ENCODE data around the gene GNLY. TPM values are rescaled to one million over a fixed set of nuclear protein-coding genes. Genes with fewer than 3 reads are reported as not detected.

GNLY gene
- total RNA-seq, 4 donors from 2014 or later: 0.63 to 4.2 (median 0.98) TPM; not detected in 1

- Histone ChIP-seq H3K4me1 (peaks cover 19 to 87% (median 58%) of the 10 kb centered on the region in 4 donors), H3K27ac (peak overlapping the region; percentile 83 to 96 (median 94)), H3K9me3 (no peaks in the 10 kb centered on the region), H3K27me3 (no peaks in the 10 kb centered on the region), H3K36me3 (no peaks in the 10 kb centered on the region), H3K4me3 (peak overlapping the region in 1 of 4 donors; percentile 6)
- 12 to 24% methylated on average over 17 to 19 of the region's 19 CpGs for WGBS, 2 donors
- peak; percentile 40 to 96 for TF ChIP-seq EP300 (IDR thresholded peaks at IDR 0.05)
- TF ChIP-seq POLR2A (IDR thresholded peaks at IDR 0.05): peak in 1 of 2 donors; percentile 26
- TF ChIP-seq CTCF (IDR thresholded peaks at IDR 0.05): peak in 3 of 5 experiments; percentile 7 to 55 (median 45)
- DNase-seq (ENCODE audit: low spot score in 2 of 2): peak; percentile 72 to 75
Measured at GRCh38 chr2:85741833-85742455, 47.8 kb downstream of the GNLY start.

DNA sequence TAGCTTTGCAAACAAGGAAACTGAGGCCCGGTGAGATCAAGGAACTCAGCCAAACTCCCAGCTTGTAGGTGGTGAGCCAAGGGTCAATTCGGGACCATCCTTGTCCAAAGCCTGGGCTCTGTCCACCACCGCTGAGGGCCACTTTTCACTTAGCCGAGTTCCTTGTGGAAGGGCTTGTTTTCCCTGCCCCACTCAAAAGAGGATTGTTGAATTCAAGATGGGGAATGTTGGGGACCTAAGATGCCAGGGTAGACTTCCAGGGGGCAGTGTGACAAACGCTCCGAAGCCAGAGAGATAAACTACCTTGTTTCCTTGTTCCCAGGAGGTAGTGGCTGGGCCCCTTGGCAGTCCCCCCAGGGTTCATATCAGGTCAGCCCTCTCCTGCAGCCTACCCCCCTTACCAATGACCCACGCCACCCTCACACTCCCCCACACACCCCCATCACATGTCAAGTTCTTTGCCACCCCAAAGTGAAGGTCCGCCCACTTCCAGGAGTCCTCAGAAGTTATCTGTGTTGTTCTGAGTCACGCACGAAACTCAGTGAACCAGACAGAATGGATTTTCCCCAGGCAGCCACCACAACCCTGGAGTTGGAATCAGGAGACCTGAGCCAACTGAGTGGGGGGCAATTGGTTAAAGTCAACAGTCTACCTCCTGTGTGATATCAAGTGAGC lies 49.3 kb downstream of the GNLY start:
- DNase-seq (ENCODE audit: low spot score in 2 of 2): no peak
- WGBS, 2 donors: 51 to 52% methylated on average over 10 of the region's 10 CpGs
- no peak overlapping the region for H3K4me3 ChIP-seq
- H3K27me3 ChIP-seq: no peaks in the 10 kb centered on the region
- H3K4me1 ChIP-seq: peaks cover 19 to 89% (median 62%) of the 10 kb centered on the region in 4 donors
- H3K36me3 ChIP-seq: no peaks in the 10 kb centered on the region
- H3K9me3 ChIP-seq: no peaks in the 10 kb centered on the region
- peak overlapping the region; percentile 83 to 96 (median 94) for H3K27ac ChIP-seq
- TF ChIP-seq EP300 (IDR thresholded peaks at IDR 0.05): no peak
- TF ChIP-seq CTCF (IDR thresholded peaks at IDR 0.05): no peak
- no peak for TF ChIP-seq POLR2A (IDR thresholded peaks at IDR 0.05)

GRCh38 chr2:85744055-85744454 lies 49.9 kb downstream of the GNLY start:
- Histone ChIP-seq H3K27me3 (no peaks in the 10 kb centered on the region), H3K4me1 (peaks cover 22 to 95% (median 68%) of the 10 kb centered on the region in 4 donors), H3K9me3 (no peaks in the 10 kb centered on the region), H3K27ac (peak overlapping the region; percentile 83 to 96 (median 94)), H3K4me3 (no peak overlapping the region), H3K36me3 (no peaks in the 10 kb centered on the region)
- TF ChIP-seq POLR2A (IDR thresholded peaks at IDR 0.05): no peak
- no peak for TF ChIP-seq CTCF (IDR thresholded peaks at IDR 0.05)
- no peak for TF ChIP-seq EP300 (IDR thresholded peaks at IDR 0.05)
- no peak for DNase-seq (ENCODE audit: low spot score in 2 of 2)
- 39 to 56% methylated on average over 4 of the region's 4 CpGs for WGBS, 2 donors

DNA sequence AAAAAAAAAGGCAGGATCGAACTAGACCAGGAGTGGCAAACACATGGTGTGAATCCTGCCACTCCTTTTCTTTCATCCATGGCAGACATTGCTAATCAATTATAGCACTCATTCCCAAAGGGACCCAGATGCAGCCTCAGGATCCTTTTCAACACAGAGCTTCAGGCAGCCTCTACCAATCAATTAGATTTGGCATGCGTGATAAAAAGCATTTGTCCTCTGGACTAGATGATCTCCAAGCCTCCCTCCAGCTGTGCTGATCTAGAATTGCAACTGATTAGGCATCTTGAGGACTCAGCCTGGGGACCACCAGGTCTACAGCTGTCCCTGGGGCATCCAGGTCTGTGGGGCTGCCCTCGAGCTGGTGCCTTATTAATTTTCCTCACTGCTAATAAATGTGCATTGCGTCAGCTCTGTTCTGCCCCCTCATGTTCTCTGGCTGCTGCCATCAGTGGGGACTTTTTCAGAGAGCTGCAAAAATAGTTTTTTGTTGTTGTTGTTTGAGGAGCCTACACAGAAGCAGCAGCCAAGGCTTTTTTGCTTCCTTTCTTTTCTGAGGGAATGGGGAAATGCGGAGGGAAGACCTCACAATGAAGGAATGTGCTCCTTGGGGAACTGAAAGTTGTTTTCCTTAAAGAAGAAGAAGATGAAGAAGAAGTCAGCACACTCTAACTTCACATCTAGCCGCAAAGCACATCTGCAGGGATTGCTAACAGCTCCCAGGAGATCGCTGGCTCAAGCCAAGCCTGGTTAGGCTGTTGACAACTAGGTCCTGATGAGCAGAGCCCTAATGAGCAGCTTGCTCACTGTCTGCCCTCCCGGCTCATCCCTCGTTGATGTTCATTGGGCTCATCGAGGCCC lies 50.8 kb downstream of the GNLY start:
- Histone ChIP-seq H3K27ac (peak overlapping the region; percentile 83 to 96 (median 94)), H3K36me3 (no peaks in the 10 kb centered on the region), H3K4me1 (peaks cover 22 to 98% (median 73%) of the 10 kb centered on the region in 4 donors), H3K9me3 (no peaks in the 10 kb centered on the region), H3K4me3 (peak overlapping the region in 3 of 4 donors; percentile 15 to 26 (median 24)), H3K27me3 (no peaks in the 10 kb centered on the region)
- peak; percentile 59 to 65 for DNase-seq (ENCODE audit: low spot score in 2 of 2)
- WGBS, 2 donors: 8 to 18% methylated on average over 10 of the region's 10 CpGs
- peak; percentile 80 to 98 for TF ChIP-seq EP300 (IDR thresholded peaks at IDR 0.05)
- peak in 1 of 2 donors; percentile 49 for TF ChIP-seq POLR2A (IDR thresholded peaks at IDR 0.05)
- no peak for TF ChIP-seq CTCF (IDR thresholded peaks at IDR 0.05)
